ENCODE data around the gene DYNC1LI1. TPM values are rescaled to one million over a fixed set of nuclear protein-coding genes. Genes with fewer than 3 reads are reported as not detected.

DYNC1LI1 gene
- total and polyA plus RNA-seq, 9 of the 15 experiments (the other 6 are each of a cell fraction or from before 2014, with no cell fraction given) = 21.0 to 85.4 (median 61.3) TPM

DNA sequence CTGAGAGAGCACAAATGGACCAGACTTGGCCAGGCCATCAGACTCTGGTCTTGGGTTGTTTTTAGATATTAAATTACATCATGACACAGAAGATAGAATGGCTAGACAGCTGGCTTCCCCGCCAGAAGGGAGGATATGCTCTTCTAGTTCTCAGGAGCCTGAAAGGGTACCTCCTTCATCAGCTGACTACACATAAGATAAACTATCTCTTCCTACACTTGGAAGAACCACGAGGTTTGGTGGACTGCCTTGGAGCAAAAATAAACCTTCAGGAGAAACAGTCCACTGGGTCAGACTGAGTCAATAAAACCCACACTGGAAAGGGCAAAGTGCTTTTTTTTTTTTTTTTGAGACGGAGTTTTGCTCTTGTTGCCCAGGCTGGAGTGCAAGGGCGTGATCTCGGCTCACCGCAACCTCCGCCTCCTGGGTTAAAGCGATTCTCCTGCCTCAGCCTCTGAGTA is 26.3 kb upstream of the DYNC1LI1 start:
- FAIRE-seq (no peak), DNase-seq (ENCODE audit: extremely low read depth in 1 of 4, low spot score in 3 of 4) (peak in 2 of 4 experiments; percentile 50 to 73), ATAC-seq (peak; percentile 77)
- Histone ChIP-seq H3K9me3 (replicated peaks; ENCODE audit: control insufficient read depth, insufficient read depth, low read depth, low read length) (no peaks in the 10 kb centered on the region), H3K27me3 (ENCODE audit: control insufficient read depth in 2 of 2, insufficient read depth in 2 of 2, low read length in 2 of 2) (peaks cover 25 to 29% of the 10 kb centered on the region in 2 experiments), H3K4me1 (replicated peaks in 1 of 2; ENCODE audit: control insufficient read depth in 2 of 2, insufficient read depth in 2 of 2, low read length in 2 of 2) (peaks cover 13 to 16% of the 10 kb centered on the region in 2 experiments; a peak in 4 of 5 replicates), H4K20me1 (replicated peaks; ENCODE audit: control insufficient read depth, insufficient read depth, low read length) (no peaks in the 10 kb centered on the region), H3K4me3 (no peak overlapping the region), H3K9ac (ENCODE audit: insufficient read depth in 1 of 2, low read depth in 2 of 2, low read length in 2 of 2) (no peak overlapping the region), H2AFZ (ENCODE audit: low read depth, low read length) (no peak overlapping the region), H3K36me3 (ENCODE audit: control insufficient read depth, insufficient read depth, low read length) (no peaks in the 10 kb centered on the region), H3K9me1 (ENCODE audit: control insufficient read depth, insufficient read depth, low read length) (no peaks in the 10 kb centered on the region), H3K4me2 (ENCODE audit: insufficient read depth, low read length) (peak overlapping the region; percentile 17; the same call in 1 of the 2 replicates), H3K27ac (ENCODE audit: extremely low read depth, low read depth, low read length) (no peak overlapping the region), H3K79me2 (ENCODE audit: control insufficient read depth, insufficient read depth, low read length) (no peaks in the 10 kb centered on the region)
- WGBS (ENCODE audit: insufficient coverage, low coverage, missing lambda C conversion rate) = 6% methylated on average over 7 of the region's 8 CpGs
- ChIA-PET CTCF (ENCODE audit: low intra/inter-chr PET ratio) (no interaction called here), POLR2A (interaction anchor here (0.6 to 1.0 kb wide), 4 partner anchors 12 to 40 kb away, joined by 3 read pairs; no protein-coding TSS in a partner anchor)
- in situ Hi-C loops (cut with MboI) (no loop called here), intact Hi-C loops (cut with micrococcal nuclease) (loop anchor here (2.0 to 5.0 kb wide), 2 partner anchors 26 to 85 kb away; partner anchors contain the start of gene DYNC1LI1)
- BruUV-seq (replicated peaks) = no TSS peak
- no peak for TF ChIP-seq SETDB1 (IDR thresholded peaks at IDR 0.05; ENCODE audit: low read length)
- peak; percentile 11 to 47; a peak in 1 of 4 replicates for TF ChIP-seq MAZ (CRISPR knock-in tag; conservative IDR thresholded peaks at IDR 0.05 in 1 of 2, IDR thresholded peaks at IDR 0.05 in 1 of 2)
- TF ChIP-seq, protein P1, sequence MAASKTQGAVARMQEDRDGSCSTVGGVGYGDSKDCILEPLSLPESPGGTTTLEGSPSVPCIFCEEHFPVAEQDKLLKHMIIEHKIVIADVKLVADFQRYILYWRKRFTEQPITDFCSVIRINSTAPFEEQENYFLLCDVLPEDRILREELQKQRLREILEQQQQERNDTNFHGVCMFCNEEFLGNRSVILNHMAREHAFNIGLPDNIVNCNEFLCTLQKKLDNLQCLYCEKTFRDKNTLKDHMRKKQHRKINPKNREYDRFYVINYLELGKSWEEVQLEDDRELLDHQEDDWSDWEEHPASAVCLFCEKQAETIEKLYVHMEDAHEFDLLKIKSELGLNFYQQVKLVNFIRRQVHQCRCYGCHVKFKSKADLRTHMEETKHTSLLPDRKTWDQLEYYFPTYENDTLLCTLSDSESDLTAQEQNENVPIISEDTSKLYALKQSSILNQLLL (CRISPR knock-in tag; IDR thresholded peaks at IDR 0.05; ENCODE audit: borderline replicate concordance) = no peak
- TF ChIP-seq CTBP1 (IDR thresholded peaks at IDR 0.05; ENCODE audit: borderline replicate concordance) = peak; percentile 55
- TF ChIP-seq, protein P2, sequence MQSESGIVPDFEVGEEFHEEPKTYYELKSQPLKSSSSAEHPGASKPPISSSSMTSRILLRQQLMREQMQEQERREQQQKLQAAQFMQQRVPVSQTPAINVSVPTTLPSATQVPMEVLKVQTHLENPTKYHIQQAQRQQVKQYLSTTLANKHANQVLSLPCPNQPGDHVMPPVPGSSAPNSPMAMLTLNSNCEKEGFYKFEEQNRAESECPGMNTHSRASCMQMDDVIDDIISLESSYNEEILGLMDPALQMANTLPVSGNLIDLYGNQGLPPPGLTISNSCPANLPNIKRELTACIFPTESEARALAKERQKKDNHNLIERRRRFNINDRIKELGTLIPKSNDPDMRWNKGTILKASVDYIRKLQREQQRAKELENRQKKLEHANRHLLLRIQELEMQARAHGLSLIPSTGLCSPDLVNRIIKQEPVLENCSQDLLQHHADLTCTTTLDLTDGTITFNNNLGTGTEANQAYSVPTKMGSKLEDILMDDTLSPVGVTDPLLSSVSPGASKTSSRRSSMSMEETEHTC (IDR thresholded peaks at IDR 0.05) = 0 out of 2 replicates have a peak, but pooled peaks have one; percentile 39
- TF ChIP-seq FOSL1 (tag; conservative IDR thresholded peaks at IDR 0.05) = peak; percentile 43; the same call in 1 of the 2 replicates
- TF ChIP-seq, protein P3, sequence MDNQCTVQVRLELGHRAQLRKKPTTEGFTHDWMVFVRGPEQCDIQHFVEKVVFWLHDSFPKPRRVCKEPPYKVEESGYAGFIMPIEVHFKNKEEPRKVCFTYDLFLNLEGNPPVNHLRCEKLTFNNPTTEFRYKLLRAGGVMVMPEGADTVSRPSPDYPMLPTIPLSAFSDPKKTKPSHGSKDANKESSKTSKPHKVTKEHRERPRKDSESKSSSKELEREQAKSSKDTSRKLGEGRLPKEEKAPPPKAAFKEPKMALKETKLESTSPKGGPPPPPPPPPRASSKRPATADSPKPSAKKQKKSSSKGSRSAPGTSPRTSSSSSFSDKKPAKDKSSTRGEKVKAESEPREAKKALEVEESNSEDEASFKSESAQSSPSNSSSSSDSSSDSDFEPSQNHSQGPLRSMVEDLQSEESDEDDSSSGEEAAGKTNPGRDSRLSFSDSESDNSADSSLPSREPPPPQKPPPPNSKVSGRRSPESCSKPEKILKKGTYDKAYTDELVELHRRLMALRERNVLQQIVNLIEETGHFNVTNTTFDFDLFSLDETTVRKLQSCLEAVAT (IDR thresholded peaks at IDR 0.05) = peak in 1 of 2 experiments; percentile 54; a peak in 1 of 4 replicates
- TF ChIP-seq DPF2 (IDR thresholded peaks at IDR 0.05) = no peak
- TF ChIP-seq TBP (optimal IDR thresholded peaks at IDR 0.05; ENCODE audit: low read depth, low read length) = peak; percentile 8
- TF ChIP-seq PML (IDR thresholded peaks at IDR 0.05; ENCODE audit: low read length) = no peak
- peak; percentile 89 for TF ChIP-seq ZNF766 (CRISPR knock-in tag; conservative IDR thresholded peaks at IDR 0.05)
- peak in 1 of 2 experiments; percentile 19; a peak in 1 of 4 replicates for TF ChIP-seq HDAC1 (IDR thresholded peaks at IDR 0.05)
- TF ChIP-seq RCOR1 (IDR thresholded peaks at IDR 0.05; ENCODE audit: borderline replicate concordance in 1 of 2, low read depth in 2 of 2, low read length in 2 of 2) = peak in 1 of 2 experiments; percentile 33; a peak in 1 of 4 replicates
- TF ChIP-seq POLR3G (IDR thresholded peaks at IDR 0.05; ENCODE audit: extremely low read depth, insufficient read length, insufficient replicate concordance) = no peak
- TF ChIP-seq ZNF384 (IDR thresholded peaks at IDR 0.05; ENCODE audit: low read depth, low read length) = 0 out of 2 replicates have a peak, but pooled peaks have one; percentile 26
- no peak for TF ChIP-seq SMARCA5 (IDR thresholded peaks at IDR 0.05)

Data from K562 (cell line).